ENCODE results near the gene KCNK1.

KCNK1 gene

GRCh38 chr1:233640179-233640578 is 26.3 kb downstream of the KCNK1 start:
- no peak for DNase-seq

GRCh38 chr1:233641029-233641428 is 27.1 kb downstream of the KCNK1 start:
- DNase-seq = no peak

GRCh38 chr1:233647073-233647472 is 33.2 kb downstream of the KCNK1 start:
- no peak for DNase-seq

GRCh38 chr1:233647636-233648035 is 33.7 kb downstream of the KCNK1 start:
- DNase-seq = no peak

- DNase-seq = no peak
These were observed 37.2 kb downstream of the KCNK1 start for GRCh38 chr1:233651061-233651460.

GRCh38 chr1:233651563-233652233 is 37.8 kb downstream of the KCNK1 start:
- DNase-seq = no peak

GRCh38 chr1:233652526-233652925 is 38.6 kb downstream of the KCNK1 start:
- no peak for DNase-seq

GRCh38 chr1:233654658-233655280 is 40.9 kb downstream of the KCNK1 start:
- DNase-seq = no peak

- DNase-seq = no peak
These were observed 41.4 kb downstream of the KCNK1 start for GRCh38 chr1:233655301-233655740.

- no peak for DNase-seq
These were observed 42.2 kb downstream of the KCNK1 start for GRCh38 chr1:233656032-233656635.

- DNase-seq = no peak
These were observed 42.8 kb downstream of the KCNK1 start for GRCh38 chr1:233656687-233657086.

- DNase-seq = no peak
These were observed 43.6 kb downstream of the KCNK1 start for GRCh38 chr1:233657466-233657865.

- DNase-seq = no peak
These were observed 45.6 kb downstream of the KCNK1 start for GRCh38 chr1:233659495-233659894.

- no peak for DNase-seq
These were observed 47.7 kb downstream of the KCNK1 start for GRCh38 chr1:233661376-233662159.

GRCh38 chr1:233662575-233663304 is 48.8 kb downstream of the KCNK1 start:
- no peak for DNase-seq

GRCh38 chr1:233664253-233664652 is 50.3 kb downstream of the KCNK1 start:
- no peak for DNase-seq

GRCh38 chr1:233664804-233665574 is 51.1 kb downstream of the KCNK1 start:
- no peak for DNase-seq

GRCh38 chr1:233665575-233666270 is 51.8 kb downstream of the KCNK1 start:
- DNase-seq = no peak

- no peak for DNase-seq
These were observed 53.8 kb downstream of the KCNK1 start for GRCh38 chr1:233667741-233668140.

GRCh38 chr1:233668146-233668724 is 54.3 kb downstream of the KCNK1 start:
- no peak for DNase-seq

GRCh38 chr1:233668725-233669294 is 54.9 kb downstream of the KCNK1 start:
- no peak for DNase-seq
